Measurements from ENCODE around the gene KDM4C.

The KDM4C gene

GRCh38 chr9:6764011-6764410 lies 6.2 kb downstream of the KDM4C start:
- Histone ChIP-seq H4K20me1 (ENCODE audit: insufficient read depth, low read length) (no peaks in the 10 kb centered on the region), H3F3A (ENCODE audit: insufficient read depth, low read length) (no peaks in the 10 kb centered on the region), H3K9me2 (ENCODE audit: low read depth, low read length) (no peaks in the 10 kb centered on the region), H3K9ac (ENCODE audit: low read length) (no peak overlapping the region), H3K4me1 (ENCODE audit: insufficient read depth, low read length, severe bottlenecking) (peaks cover 41% of the 10 kb centered on the region), H3K36me3 (ENCODE audit: insufficient read depth, low read length) (no peaks in the 10 kb centered on the region; the same call in 1 of the 2 replicates), H3K4me3 (ENCODE audit: low read depth, low read length, poor library complexity, severe bottlenecking) (no peak overlapping the region), H3K9me3 (ENCODE audit: low read length) (no peaks in the 10 kb centered on the region), H3K27ac (ENCODE audit: low read depth, low read length, poor library complexity, severe bottlenecking) (no peak overlapping the region), H2AFZ (ENCODE audit: low read length) (no peak overlapping the region), H3K79me2 (ENCODE audit: insufficient read depth, low read length) (peaks cover 90% of the 10 kb centered on the region), H3K27me3 (ENCODE audit: insufficient read depth, low read length) (no peaks in the 10 kb centered on the region), H3K4me2 (ENCODE audit: low read length) (no peak overlapping the region)
- TF ChIP-seq EZH2 (IDR thresholded peaks at IDR 0.05; ENCODE audit: borderline replicate concordance, low read length) (no peak), CTCF (IDR thresholded peaks at IDR 0.05; ENCODE audit: low read length) (no peak)

GRCh38 chr9:6764523-6764922 lies 6.8 kb downstream of the KDM4C start:
- TF ChIP-seq CTCF (IDR thresholded peaks at IDR 0.05; ENCODE audit: low read length) = no peak
- TF ChIP-seq EZH2 (IDR thresholded peaks at IDR 0.05; ENCODE audit: borderline replicate concordance, low read length) = no peak
- no peaks in the 10 kb centered on the region; the same call in 1 of the 2 replicates for H3K36me3 ChIP-seq (ENCODE audit: insufficient read depth, low read length)
- no peaks in the 10 kb centered on the region for H3F3A ChIP-seq (ENCODE audit: insufficient read depth, low read length)
- H3K4me3 ChIP-seq (ENCODE audit: low read depth, low read length, poor library complexity, severe bottlenecking) = no peak overlapping the region
- H4K20me1 ChIP-seq (ENCODE audit: insufficient read depth, low read length) = no peaks in the 10 kb centered on the region
- H3K79me2 ChIP-seq (ENCODE audit: insufficient read depth, low read length) = peaks cover 90% of the 10 kb centered on the region
- H3K4me1 ChIP-seq (ENCODE audit: insufficient read depth, low read length, severe bottlenecking) = peaks cover 39% of the 10 kb centered on the region
- no peak overlapping the region for H2AFZ ChIP-seq (ENCODE audit: low read length)
- H3K9me2 ChIP-seq (ENCODE audit: low read depth, low read length) = no peaks in the 10 kb centered on the region
- no peaks in the 10 kb centered on the region for H3K27me3 ChIP-seq (ENCODE audit: insufficient read depth, low read length)
- H3K9me3 ChIP-seq (ENCODE audit: low read length) = no peaks in the 10 kb centered on the region
- no peak overlapping the region for H3K4me2 ChIP-seq (ENCODE audit: low read length)
- H3K9ac ChIP-seq (ENCODE audit: low read length) = no peak overlapping the region
- H3K27ac ChIP-seq (ENCODE audit: low read depth, low read length, poor library complexity, severe bottlenecking) = no peak overlapping the region

GRCh38 chr9:6764950-6765349 lies 7.2 kb downstream of the KDM4C start:
- no peaks in the 10 kb centered on the region for H3F3A ChIP-seq (ENCODE audit: insufficient read depth, low read length)
- no peak overlapping the region for H2AFZ ChIP-seq (ENCODE audit: low read length)
- H3K79me2 ChIP-seq (ENCODE audit: insufficient read depth, low read length) = peaks cover 91% of the 10 kb centered on the region
- peak overlapping the region; percentile 4; the same call in 1 of the 2 replicates for H3K4me2 ChIP-seq (ENCODE audit: low read length)
- no peaks in the 10 kb centered on the region for H4K20me1 ChIP-seq (ENCODE audit: insufficient read depth, low read length)
- TF ChIP-seq EZH2 (IDR thresholded peaks at IDR 0.05; ENCODE audit: borderline replicate concordance, low read length) (no peak), CTCF (IDR thresholded peaks at IDR 0.05; ENCODE audit: low read length) (no peak)
- no peaks in the 10 kb centered on the region for H3K27me3 ChIP-seq (ENCODE audit: insufficient read depth, low read length)
- H3K4me1 ChIP-seq (ENCODE audit: insufficient read depth, low read length, severe bottlenecking) = peaks cover 36% of the 10 kb centered on the region
- H3K9me2 ChIP-seq (ENCODE audit: low read depth, low read length) = no peaks in the 10 kb centered on the region
- no peak overlapping the region for H3K4me3 ChIP-seq (ENCODE audit: low read depth, low read length, poor library complexity, severe bottlenecking)
- H3K9ac ChIP-seq (ENCODE audit: low read length) = no peak overlapping the region
- no peak overlapping the region for H3K27ac ChIP-seq (ENCODE audit: low read depth, low read length, poor library complexity, severe bottlenecking)
- H3K9me3 ChIP-seq (ENCODE audit: low read length) = no peaks in the 10 kb centered on the region
- H3K36me3 ChIP-seq (ENCODE audit: insufficient read depth, low read length) = no peaks in the 10 kb centered on the region; the same call in 1 of the 2 replicates
